Transverse colon (tissue), 4 donors: Measurements from ENCODE around the gene OR10A4.
"Not testable (repeated sequence)": the region's sequence is repeated elsewhere in the genome, so short reads cannot be mapped to it uniquely, and the experiment has no call there.

ENCODE experiments used
- POLR2A ChIP-seq: fragments of 450-650 bp; IDR thresholded peaks from one replicate; pipeline ENCODE4 v1.6.1; 2016; ENCODE audit warnings: antibody characterized with exemption, mild to moderate bottlenecking, moderate library complexity
- POLR2AphosphoS5 ChIP-seq, 3 donors: sonication (generic); formaldehyde crosslinking; IDR thresholded peaks; one replicate each; pipeline ENCODE4 v1.6.1; 2016; ENCODE audit warnings: antibody characterized with exemption in 3 of 3
- TF ChIP-seq, protein P1 (sequence below), 5 experiments: fragments of 200-600 bp in 3 of 5; fragments of 450-650 bp in 2 of 5; sonication (generic) in 3 of 5; IDR thresholded peaks; 1 replicate in 2 of 5; 2 replicates in 3 of 5; pipeline ENCODE4 v1.5.1; 2016 to 2017; ENCODE audit warnings: antibody characterized with exemption in 5 of 5, inconsistent platforms in 3 of 5, mild to moderate bottlenecking in 2 of 5, moderate library complexity in 1 of 5

DNA sequence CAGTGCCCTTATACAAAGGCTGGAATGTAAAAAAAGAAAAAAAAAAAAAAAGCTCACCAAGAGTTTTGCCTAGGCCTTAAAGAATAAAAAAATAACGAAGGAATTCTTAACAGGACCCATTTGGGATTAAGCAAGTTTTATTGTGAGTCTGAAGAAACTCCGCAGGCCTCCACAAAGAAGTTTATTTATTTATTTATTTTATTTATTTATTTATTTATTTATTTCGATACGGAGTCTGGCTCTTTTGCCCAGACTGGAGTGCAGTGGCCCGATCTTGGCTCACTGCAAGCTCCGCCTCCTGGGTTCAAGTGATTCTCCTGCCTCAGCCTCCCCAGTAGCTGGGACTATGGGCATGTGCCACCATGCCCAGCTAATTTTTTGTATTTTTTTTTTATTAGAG is 21.6 kb upstream of the OR10A4 start:
- TF ChIP-seq POLR2A; POLR2AphosphoS5 (IDR thresholded peaks at IDR 0.05): not testable (repeated sequence)
- TF ChIP-seq, protein P1, sequence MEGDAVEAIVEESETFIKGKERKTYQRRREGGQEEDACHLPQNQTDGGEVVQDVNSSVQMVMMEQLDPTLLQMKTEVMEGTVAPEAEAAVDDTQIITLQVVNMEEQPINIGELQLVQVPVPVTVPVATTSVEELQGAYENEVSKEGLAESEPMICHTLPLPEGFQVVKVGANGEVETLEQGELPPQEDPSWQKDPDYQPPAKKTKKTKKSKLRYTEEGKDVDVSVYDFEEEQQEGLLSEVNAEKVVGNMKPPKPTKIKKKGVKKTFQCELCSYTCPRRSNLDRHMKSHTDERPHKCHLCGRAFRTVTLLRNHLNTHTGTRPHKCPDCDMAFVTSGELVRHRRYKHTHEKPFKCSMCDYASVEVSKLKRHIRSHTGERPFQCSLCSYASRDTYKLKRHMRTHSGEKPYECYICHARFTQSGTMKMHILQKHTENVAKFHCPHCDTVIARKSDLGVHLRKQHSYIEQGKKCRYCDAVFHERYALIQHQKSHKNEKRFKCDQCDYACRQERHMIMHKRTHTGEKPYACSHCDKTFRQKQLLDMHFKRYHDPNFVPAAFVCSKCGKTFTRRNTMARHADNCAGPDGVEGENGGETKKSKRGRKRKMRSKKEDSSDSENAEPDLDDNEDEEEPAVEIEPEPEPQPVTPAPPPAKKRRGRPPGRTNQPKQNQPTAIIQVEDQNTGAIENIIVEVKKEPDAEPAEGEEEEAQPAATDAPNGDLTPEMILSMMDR (IDR thresholded peaks at IDR 0.05): not testable (repeated sequence)
